Fibroblast of the aortic adventitia (primary cell): ENCODE data around the gene NCAM1. TPM values are rescaled to one million over a fixed set of nuclear protein-coding genes. Genes with fewer than 3 reads are reported as not detected.

Experiments used
- DNase-seq: peaks from one replicate; pipeline ENCODE4 v3.0.0-alpha.2; 2010; ENCODE audit warnings: low read depth
- H3K4me3 ChIP-seq: 2 replicates; pipeline ENCODE4 v1.5.1; 2011; ENCODE audit warnings: low read depth, mild to moderate bottlenecking, control low read depth, low read length, moderate library complexity
- total RNA-seq: library from RNA; depleted of rRNA; stranded (reverse); fragments of >200 nt; gene quantifications from 2 replicates; pipeline ENCODE4 v1.2.3, GENCODE V29; 2012; ENCODE audit warnings: low replicate concordance
- TF ChIP-seq, protein P1 (sequence below): IDR thresholded peaks from 2 replicates; pipeline ENCODE4 v1.5.1; 2011; ENCODE audit warnings: mild to moderate bottlenecking, low read length, control low read depth, inconsistent platforms; ENCODE audit not compliant: insufficient read depth

Gene NCAM1
- total RNA-seq, 1 donor: 3.0 TPM

- H3K4me3 ChIP-seq: no peak overlapping the region
- TF ChIP-seq, protein P1, sequence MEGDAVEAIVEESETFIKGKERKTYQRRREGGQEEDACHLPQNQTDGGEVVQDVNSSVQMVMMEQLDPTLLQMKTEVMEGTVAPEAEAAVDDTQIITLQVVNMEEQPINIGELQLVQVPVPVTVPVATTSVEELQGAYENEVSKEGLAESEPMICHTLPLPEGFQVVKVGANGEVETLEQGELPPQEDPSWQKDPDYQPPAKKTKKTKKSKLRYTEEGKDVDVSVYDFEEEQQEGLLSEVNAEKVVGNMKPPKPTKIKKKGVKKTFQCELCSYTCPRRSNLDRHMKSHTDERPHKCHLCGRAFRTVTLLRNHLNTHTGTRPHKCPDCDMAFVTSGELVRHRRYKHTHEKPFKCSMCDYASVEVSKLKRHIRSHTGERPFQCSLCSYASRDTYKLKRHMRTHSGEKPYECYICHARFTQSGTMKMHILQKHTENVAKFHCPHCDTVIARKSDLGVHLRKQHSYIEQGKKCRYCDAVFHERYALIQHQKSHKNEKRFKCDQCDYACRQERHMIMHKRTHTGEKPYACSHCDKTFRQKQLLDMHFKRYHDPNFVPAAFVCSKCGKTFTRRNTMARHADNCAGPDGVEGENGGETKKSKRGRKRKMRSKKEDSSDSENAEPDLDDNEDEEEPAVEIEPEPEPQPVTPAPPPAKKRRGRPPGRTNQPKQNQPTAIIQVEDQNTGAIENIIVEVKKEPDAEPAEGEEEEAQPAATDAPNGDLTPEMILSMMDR: no peak
- no peak for DNase-seq
These were observed 242.0 kb downstream of the NCAM1 start for GRCh38 chr11:113203141-113203753.

DNA sequence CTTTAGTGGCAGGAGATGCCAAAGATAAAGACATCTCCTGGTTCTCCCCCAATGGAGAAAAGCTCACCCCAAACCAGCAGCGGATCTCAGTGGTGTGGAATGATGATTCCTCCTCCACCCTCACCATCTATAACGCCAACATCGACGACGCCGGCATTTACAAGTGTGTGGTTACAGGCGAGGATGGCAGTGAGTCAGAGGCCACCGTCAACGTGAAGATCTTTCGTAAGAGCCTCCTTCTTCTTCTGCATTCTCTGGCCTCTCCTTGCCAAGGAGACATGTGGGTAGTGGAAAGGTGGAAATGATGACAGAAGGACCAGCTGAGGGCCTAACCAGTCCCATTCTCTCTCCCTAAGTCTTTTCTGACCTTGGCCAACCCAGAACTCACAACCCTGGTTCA lies 243.1 kb downstream of the NCAM1 start:
- no peak overlapping the region for H3K4me3 ChIP-seq
- DNase-seq: no peak
- TF ChIP-seq, protein P1: no peak

- H3K4me3 ChIP-seq: no peak overlapping the region
- TF ChIP-seq, protein P1: no peak
- no peak for DNase-seq
These were observed 252.3 kb downstream of the NCAM1 start for GRCh38 chr11:113213549-113213948.

GRCh38 chr11:113222241-113222640 lies 261.0 kb downstream of the NCAM1 start:
- no peak for DNase-seq
- H3K4me3 ChIP-seq: no peak overlapping the region
- TF ChIP-seq, protein P1: no peak

DNA sequence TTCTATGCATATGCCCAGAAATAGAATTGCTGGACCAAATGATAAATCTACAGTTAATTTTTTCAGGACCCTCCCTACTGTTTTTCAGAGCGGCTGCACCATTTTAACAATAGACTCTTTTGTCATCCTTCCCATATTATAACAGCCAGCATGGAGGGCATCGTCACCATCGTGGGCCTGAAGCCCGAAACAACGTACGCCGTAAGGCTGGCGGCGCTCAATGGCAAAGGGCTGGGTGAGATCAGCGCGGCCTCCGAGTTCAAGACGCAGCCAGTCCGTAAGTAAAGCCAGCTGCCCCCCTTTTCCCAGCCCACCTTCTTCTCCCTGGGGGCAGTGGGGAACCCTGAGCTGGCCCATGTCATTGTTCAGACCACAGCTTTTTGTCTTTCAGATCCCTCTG lies 273.7 kb downstream of the NCAM1 start:
- DNase-seq: no peak
- H3K4me3 ChIP-seq: no peak overlapping the region
- TF ChIP-seq, protein P1: no peak

GRCh38 chr11:113237261-113237660 lies 276.0 kb downstream of the NCAM1 start:
- no peak overlapping the region for H3K4me3 ChIP-seq
- DNase-seq: no peak
- TF ChIP-seq, protein P1: no peak

DNA sequence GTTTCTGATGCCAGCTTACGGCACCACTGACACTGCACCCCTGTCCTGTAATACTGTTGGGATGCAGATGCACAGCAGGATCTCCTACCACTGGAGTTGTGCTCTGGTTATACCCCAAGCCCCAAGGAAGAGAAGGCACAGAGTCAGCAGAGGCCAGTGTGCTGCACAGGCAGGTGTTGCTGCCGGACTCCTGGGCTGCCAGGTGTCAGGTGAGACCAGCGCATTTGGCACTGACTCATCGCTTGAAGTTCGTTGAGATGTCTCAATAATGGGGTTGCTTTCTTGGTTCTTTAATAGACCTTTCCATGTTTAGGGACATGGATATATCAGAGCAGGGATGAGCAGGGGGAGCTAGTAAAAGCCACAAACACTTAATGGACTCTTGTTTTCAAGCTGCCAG lies 277.5 kb downstream of the NCAM1 start:
- DNase-seq: no peak
- TF ChIP-seq, protein P1: no peak
- no peak overlapping the region for H3K4me3 ChIP-seq
